Measurements from ENCODE around the gene ATAD3A.

The ATAD3A gene

DNA sequence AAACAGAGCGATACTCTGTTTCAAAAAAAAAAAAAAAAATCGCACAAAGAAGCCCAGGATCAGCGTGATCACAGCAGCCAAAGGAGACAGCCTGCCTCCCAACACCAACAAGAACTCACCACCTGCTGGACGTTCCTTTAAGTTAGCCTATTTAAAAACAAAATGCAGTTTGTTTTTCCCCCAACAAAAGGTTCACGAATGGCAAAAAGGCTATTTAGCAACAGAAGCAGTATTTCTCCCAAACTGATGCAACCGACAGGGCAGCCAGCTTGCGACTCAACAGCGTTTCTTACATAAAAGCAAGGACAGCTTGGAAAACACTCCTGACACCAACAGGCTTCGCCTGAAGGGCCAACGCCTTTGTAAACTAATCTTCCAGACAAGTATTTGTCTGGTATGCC lies 55.9 kb downstream of the ATAD3A start:
- no peak for FAIRE-seq
- no peak for DNase-seq (ENCODE audit: insufficient read length, low spot score)
- TF ChIP-seq, protein P1, sequence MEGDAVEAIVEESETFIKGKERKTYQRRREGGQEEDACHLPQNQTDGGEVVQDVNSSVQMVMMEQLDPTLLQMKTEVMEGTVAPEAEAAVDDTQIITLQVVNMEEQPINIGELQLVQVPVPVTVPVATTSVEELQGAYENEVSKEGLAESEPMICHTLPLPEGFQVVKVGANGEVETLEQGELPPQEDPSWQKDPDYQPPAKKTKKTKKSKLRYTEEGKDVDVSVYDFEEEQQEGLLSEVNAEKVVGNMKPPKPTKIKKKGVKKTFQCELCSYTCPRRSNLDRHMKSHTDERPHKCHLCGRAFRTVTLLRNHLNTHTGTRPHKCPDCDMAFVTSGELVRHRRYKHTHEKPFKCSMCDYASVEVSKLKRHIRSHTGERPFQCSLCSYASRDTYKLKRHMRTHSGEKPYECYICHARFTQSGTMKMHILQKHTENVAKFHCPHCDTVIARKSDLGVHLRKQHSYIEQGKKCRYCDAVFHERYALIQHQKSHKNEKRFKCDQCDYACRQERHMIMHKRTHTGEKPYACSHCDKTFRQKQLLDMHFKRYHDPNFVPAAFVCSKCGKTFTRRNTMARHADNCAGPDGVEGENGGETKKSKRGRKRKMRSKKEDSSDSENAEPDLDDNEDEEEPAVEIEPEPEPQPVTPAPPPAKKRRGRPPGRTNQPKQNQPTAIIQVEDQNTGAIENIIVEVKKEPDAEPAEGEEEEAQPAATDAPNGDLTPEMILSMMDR (IDR thresholded peaks at IDR 0.05; ENCODE audit: insufficient read depth, missing control alignments) = no peak

DNA sequence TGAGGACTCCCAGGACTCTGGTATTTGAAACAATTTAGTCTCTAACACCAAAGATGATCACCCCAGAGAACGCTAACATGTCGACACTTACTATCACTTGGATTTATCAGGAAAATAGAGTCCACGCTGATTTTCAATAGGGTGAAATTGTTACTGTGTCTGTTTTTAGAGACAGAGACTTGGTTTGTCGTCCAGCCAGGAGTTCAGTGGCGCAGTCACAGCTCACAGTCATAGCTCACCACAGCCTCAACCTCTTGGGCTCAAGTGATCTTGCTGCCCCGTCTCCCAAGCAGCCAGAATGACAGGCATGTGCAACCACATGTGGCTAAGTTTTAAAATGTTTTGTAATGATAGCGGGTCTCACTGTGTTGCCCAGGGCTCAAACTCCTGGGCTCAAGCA lies 57.4 kb downstream of the ATAD3A start:
- DNase-seq (ENCODE audit: insufficient read length, low spot score) (no peak), FAIRE-seq (no peak)
- TF ChIP-seq, protein P1 (IDR thresholded peaks at IDR 0.05; ENCODE audit: insufficient read depth, missing control alignments) = no peak

- TF ChIP-seq, protein P1 (IDR thresholded peaks at IDR 0.05; ENCODE audit: insufficient read depth, missing control alignments) = peak; percentile 24
- no peak for FAIRE-seq
- DNase-seq (ENCODE audit: insufficient read length, low spot score) = no peak
Measured at GRCh38 chr1:1573843-1574720, 62.1 kb downstream of the ATAD3A start.

DNA sequence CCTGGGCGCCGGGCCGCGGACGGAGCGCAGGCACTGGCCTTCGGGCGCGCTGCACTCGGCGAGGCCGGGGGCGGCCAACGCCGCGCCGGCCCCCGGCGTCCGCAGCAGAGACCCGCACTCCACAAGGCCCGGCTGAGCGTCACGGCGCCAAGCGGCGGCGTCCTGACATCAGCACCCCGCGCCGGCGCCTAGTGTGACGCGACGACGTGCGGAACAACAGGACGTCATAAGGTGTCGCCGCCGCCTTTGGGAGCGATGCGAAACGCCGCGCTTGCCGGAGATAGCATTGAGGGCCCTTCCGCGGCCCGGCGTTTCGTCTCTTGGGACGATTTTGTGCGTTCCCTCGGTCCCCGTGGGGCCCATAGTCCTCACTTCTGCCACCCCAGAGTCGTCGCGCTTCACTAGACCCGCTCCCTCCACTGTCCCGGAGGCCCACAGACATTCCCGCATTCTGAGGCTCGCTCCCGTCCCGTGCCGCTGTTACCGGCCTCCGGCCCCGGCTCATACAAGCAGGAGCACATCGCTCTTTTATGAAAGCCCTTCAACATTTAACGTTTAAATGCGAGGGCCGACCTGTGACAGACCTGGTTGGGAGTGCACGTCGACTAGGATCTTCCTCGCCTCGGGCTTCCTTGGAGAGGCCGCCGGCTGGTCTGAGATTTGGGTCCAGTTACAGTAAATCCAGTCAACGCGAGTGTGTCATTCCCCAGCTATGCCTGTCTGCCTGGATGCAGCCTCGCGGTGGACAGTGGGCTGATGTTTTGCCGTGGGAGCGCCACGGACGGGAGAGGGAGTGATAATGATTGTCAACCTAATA lies 63.0 kb downstream of the ATAD3A start, which contains the start of gene SSU72:
Gene SSU72 (minus strand): TSS at position 143 of the 817 bp plus-strand sequence. CDS start 306 bp downstream, outside the sequence.
- DNase-seq (ENCODE audit: insufficient read length, low spot score) = peak; percentile 53
- TF ChIP-seq, protein P1 (IDR thresholded peaks at IDR 0.05; ENCODE audit: insufficient read depth, missing control alignments) = no peak
- no peak for FAIRE-seq

DNA sequence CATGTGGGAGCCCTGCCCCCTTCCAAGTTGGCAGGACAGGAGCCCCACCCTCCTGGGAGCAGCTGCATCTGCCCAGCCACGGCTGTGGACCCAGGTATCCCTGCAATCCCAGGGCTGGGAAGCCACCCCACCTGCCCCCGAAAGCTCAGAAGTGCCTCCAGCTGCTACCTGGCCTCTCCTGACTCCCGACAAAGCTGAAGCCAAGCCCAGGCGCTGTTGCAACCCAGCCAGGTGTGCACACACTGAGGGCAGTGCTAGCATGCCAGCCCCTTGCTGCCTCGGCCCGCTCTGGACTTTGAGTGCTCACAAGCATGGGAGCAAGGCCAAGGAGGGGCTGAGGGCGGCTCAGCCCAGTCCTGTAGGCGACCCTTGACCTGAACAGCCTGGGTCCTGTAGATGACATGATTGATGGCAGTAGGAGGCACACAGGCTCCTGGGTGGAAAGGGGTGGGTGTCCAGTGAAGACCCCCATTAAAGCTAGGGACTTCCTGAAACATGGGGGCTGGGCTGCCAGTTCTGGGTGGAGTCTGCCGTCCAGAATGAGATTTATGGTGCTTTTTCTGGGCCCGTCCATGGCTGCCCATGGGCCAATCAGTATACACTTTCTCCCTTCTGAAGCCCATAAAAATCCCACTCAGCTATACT lies 65.5 kb downstream of the ATAD3A start:
- no peak for FAIRE-seq
- TF ChIP-seq, protein P1 (IDR thresholded peaks at IDR 0.05; ENCODE audit: insufficient read depth, missing control alignments) = no peak
- no peak for DNase-seq (ENCODE audit: insufficient read length, low spot score)

DNA sequence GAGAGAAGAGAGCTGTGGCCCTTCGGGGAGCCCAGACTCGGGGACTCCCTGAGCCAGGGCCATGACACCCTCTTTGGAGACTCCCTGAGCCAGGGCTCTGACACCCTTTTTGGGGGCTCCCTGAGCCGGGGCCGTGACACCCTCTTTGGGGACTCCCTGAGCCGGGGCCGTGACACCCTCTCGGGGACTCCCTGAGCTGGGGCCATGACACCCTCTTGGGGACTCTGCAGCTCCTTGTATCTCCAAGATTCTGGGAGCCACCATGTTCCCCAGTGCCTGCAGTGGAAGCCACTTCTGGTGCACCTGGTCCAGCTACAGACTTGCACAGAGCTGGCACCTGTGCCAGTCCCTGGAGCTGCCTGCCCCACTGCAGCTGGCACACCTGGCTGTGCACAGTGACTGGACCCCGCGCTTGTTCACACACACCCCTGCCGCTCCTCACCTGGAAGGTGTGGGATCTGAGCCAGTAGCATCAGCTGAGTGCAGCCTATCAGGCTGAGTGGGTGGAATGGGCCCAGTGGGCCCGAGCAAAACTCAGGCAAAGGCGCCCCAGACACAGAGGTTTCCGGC lies 66.5 kb downstream of the ATAD3A start:
- DNase-seq (ENCODE audit: insufficient read length, low spot score) (no peak), FAIRE-seq (no peak)
- TF ChIP-seq, protein P1 (IDR thresholded peaks at IDR 0.05; ENCODE audit: insufficient read depth, missing control alignments) = no peak

Measured in D721Med (cell line).